GM12878 (cell line): Measurements from ENCODE around the gene UBXN7. TPM values are rescaled to one million over a fixed set of nuclear protein-coding genes. Genes with fewer than 3 reads are reported as not detected.

Experiments used
- ATAC-seq: fragments of 200-7000 bp; cut with Tn5 transposase; 3 replicates; pipeline ENCODE4 v1.9.1; 2020; ENCODE audit warnings: mild to moderate bottlenecking, moderate library complexity
- BruUV-seq: library from RNA; stranded (reverse); fragments of 400-500 nt; replicated peaks from 2 replicates; lab custom pipeline; 2021; lab: Mats Ljungman, UMichigan
- CTCF ChIA-PET: fragments of 300-600 bp; sonication (Branson Sonifier 250); formaldehyde crosslinking; extraction: SDS; loops from one replicate; lab custom pipeline; 2021; ENCODE audit warnings: inconsistent platforms; lab: Yijun Ruan, JAX
- POLR2A ChIA-PET: fragments of 350-600 bp; formaldehyde crosslinking; extraction: SDS; loops from one replicate; lab custom pipeline; 2021; ENCODE audit warnings: inconsistent platforms; lab: Charles Lee
- RAD21 ChIA-PET: fragments of 300-600 bp; sonication (Branson Sonifier 250); formaldehyde crosslinking; loops from one replicate; lab custom pipeline; 2023; ENCODE audit warnings: antibody characterized with exemption; ENCODE audit not compliant: unreplicated experiment; lab: Charles Lee
- SMC1A ChIA-PET: fragments of 300-600 bp; sonication (Branson Sonifier 250); formaldehyde crosslinking; loops from one replicate; lab custom pipeline; 2023; ENCODE audit not compliant: unreplicated experiment, uncharacterized antibody; lab: Charles Lee
- DNase-seq: peaks from one replicate; pipeline ENCODE4 v3.0.0-alpha.2; 2011; ENCODE audit warnings: low read depth, low spot score
- FAIRE-seq: peaks from 3 replicates; lab custom pipeline; 2011; peaks lifted over from hg19 to GRCh38; lab: Jason Lieb, UNC
- H2AFZ ChIP-seq: 2 replicates; pipeline ENCODE4 v1.6.0; 2011; ENCODE audit warnings: low read depth, low read length, control low read depth; ENCODE audit not compliant: control insufficient read depth
- H3K27ac ChIP-seq: 2 replicates; pipeline ENCODE4 v1.5.1; 2011; ENCODE audit warnings: control low read depth; ENCODE audit not compliant: control insufficient read depth, insufficient read depth
- H3K27me3 ChIP-seq, 2 experiments: replicated peaks in 1 of 2; 2 replicates each; pipeline versions ENCODE4 v1.6.0 to v1.6.1; 2011; ENCODE audit warnings: low read length in 1 of 2; ENCODE audit not compliant: control insufficient read depth in 2 of 2, insufficient read depth in 2 of 2
- H3K36me3 ChIP-seq, 2 experiments: 2 replicates each; pipeline ENCODE4 v1.5.1; 2011; ENCODE audit warnings: low read length in 1 of 2; ENCODE audit not compliant: control insufficient read depth in 2 of 2, insufficient read depth in 2 of 2
- H3K4me1 ChIP-seq: 2 replicates; pipeline ENCODE4 v1.6.1; 2011; ENCODE audit warnings: mild to moderate bottlenecking, low read length, moderate library complexity, mixed read lengths; ENCODE audit not compliant: control insufficient read depth, insufficient read depth
- H3K4me2 ChIP-seq: 2 replicates; pipeline ENCODE4 v1.6.0; 2011; ENCODE audit warnings: control low read depth; ENCODE audit not compliant: control insufficient read depth, insufficient read depth
- H3K4me3 ChIP-seq: fragments of 200-600 bp; sonication (generic); 2 replicates; pipeline ENCODE4 v1.5.1; 2016
- H3K79me2 ChIP-seq: 2 replicates; pipeline ENCODE4 v1.6.0; 2011; ENCODE audit warnings: low read length; ENCODE audit not compliant: control insufficient read depth, insufficient read depth
- H3K9ac ChIP-seq: 2 replicates; pipeline ENCODE4 v1.8.0; 2011; ENCODE audit warnings: low read length, control low read depth, mixed read lengths; ENCODE audit not compliant: control insufficient read depth, insufficient read depth
- H3K9me3 ChIP-seq: replicated peaks from 3 replicates; pipeline ENCODE4 v1.5.1; 2011; ENCODE audit warnings: mild to moderate bottlenecking, low read length; ENCODE audit not compliant: control insufficient read depth, insufficient read depth
- H4K20me1 ChIP-seq: 2 replicates; pipeline ENCODE4 v1.6.0; 2011; ENCODE audit not compliant: control insufficient read depth, insufficient read depth
- CBX5 ChIP-seq: sonication (generic); IDR thresholded peaks from 2 replicates; pipeline ENCODE4 v1.6.1; 2016; ENCODE audit warnings: low read depth, moderate library complexity, mild to moderate bottlenecking, inconsistent platforms
- CREB1 ChIP-seq: IDR thresholded peaks from 2 replicates; pipeline ENCODE4 v1.6.1; 2012; ENCODE audit warnings: low read depth, mild to moderate bottlenecking, inconsistent platforms
- ETV6 ChIP-seq, 2 experiments: fragments of 450-650 bp in 1 of 2; IDR thresholded peaks in 1 of 2; conservative IDR thresholded peaks in 1 of 2; 2 replicates each; pipeline ENCODE4 v1.6.1; 2014; ENCODE audit warnings: antibody characterized with exemption in 1 of 2, borderline replicate concordance in 1 of 2, low read depth in 1 of 2, mild to moderate bottlenecking in 1 of 2, moderate library complexity in 1 of 2
- RFX5 ChIP-seq: IDR thresholded peaks from 2 replicates; pipeline ENCODE4 v1.6.1; 2011; ENCODE audit warnings: low read depth, low read length, improper control_type of control experiment
- WGBS: methylation state at CpG from one replicate; pipeline ENCODE4 v1.1.6; 2016; ENCODE audit warnings: low lambda C conversion rate; ENCODE audit not compliant: insufficient replicate concordance, insufficient coverage; ENCODE audit errors: missing lambda C conversion rate; 5-methylcytosine and 5-hydroxymethylcytosine counted together
- in situ Hi-C: fragments of 300-500 bp; cut with MboI; formaldehyde crosslinking; loops from 9 replicates; pipeline ENCODE4 v1.14.3; 2018; ENCODE audit warnings: mixed read lengths
- intact Hi-C: fragments of 100-400 bp; cut with micrococcal nuclease; formaldehyde crosslinking; loops from one replicate; pipeline ENCODE4 v1.14.2; 2022; ENCODE audit not compliant: unreplicated experiment
- polyA plus RNA-seq, 11 experiments: library from polyadenylated mRNA; depleted of rRNA in 4 of 11; unstranded in 6 of 11; stranded (reverse) in 5 of 11; fragments of >200 nt; fragmentation: Nextera tagmentation in 4 of 11; fragmentation: Illumina TruSeq in 1 of 11; extraction: Ambion mirVana in 4 of 11; extraction: Trizol in 1 of 11; gene quantifications; 1 replicate in 1 of 11; 2 replicates in 10 of 11; pipeline versions ENCODE4 v1.2.1 to v1.2.3, GENCODE V29; 2011 to 2016; ENCODE audit warnings: inconsistent platforms in 2 of 11, missing spikeins in 2 of 11, low read depth in 1 of 11
- total RNA-seq, 4 experiments: library from RNA; depleted of rRNA in 3 of 4; stranded (reverse); fragments of >200 nt in 3 of 4; fragmentation: Illumina TruSeq in 1 of 4; extraction: Trizol in 1 of 4; gene quantifications; 2 replicates each; pipeline versions ENCODE4 v1.2.1 to v1.2.3, GENCODE V29; 2013 to 2021
- TF ChIP-seq, protein P1 (sequence below), 3 experiments: IDR thresholded peaks in 2 of 3; conservative IDR thresholded peaks in 1 of 3; 2 replicates each; pipeline ENCODE4 v1.5.1; 2011; ENCODE audit warnings: low read depth in 3 of 3, low read length in 3 of 3, mild to moderate bottlenecking in 3 of 3, control low read depth in 2 of 3, moderate library complexity in 2 of 3, inconsistent platforms in 1 of 3, mixed read lengths in 1 of 3; ENCODE audit not compliant: control insufficient read depth in 2 of 3, insufficient read depth in 1 of 3; ENCODE audit errors: extremely low read depth in 1 of 3

UBXN7 gene
- total and polyA plus RNA-seq, 10 of the 15 experiments (the other 5 are each of a cell fraction or from before 2014, with no cell fraction given): 4.8 to 78.4 (median 24.9) TPM

DNA sequence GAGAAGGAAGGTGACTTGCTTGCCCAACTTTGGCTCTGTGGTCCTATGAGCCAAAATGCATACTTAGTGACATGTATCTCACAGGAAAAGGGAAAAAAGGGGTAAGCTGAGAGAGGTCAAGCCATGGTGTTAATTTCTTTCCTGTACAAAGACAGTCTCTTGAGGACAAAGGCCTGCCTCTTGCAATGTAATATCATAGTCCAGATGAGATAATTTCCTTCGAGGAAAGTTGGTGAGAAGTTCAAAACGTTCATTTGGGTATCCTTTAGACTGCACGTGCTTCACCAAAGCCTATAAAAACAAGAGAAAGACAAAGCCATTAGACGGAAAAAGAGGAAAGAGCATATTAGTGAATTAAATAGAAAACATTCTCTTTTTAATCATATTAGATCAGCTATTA is 75.7 kb downstream of the UBXN7 start (continued):
- no peak for TF ChIP-seq ETV6 (conservative IDR thresholded peaks at IDR 0.05 in 1 of 2, IDR thresholded peaks at IDR 0.05 in 1 of 2; ENCODE audit: borderline replicate concordance in 1 of 2, low read depth in 1 of 2)
- no peak for TF ChIP-seq CBX5
- TF ChIP-seq, protein P1, sequence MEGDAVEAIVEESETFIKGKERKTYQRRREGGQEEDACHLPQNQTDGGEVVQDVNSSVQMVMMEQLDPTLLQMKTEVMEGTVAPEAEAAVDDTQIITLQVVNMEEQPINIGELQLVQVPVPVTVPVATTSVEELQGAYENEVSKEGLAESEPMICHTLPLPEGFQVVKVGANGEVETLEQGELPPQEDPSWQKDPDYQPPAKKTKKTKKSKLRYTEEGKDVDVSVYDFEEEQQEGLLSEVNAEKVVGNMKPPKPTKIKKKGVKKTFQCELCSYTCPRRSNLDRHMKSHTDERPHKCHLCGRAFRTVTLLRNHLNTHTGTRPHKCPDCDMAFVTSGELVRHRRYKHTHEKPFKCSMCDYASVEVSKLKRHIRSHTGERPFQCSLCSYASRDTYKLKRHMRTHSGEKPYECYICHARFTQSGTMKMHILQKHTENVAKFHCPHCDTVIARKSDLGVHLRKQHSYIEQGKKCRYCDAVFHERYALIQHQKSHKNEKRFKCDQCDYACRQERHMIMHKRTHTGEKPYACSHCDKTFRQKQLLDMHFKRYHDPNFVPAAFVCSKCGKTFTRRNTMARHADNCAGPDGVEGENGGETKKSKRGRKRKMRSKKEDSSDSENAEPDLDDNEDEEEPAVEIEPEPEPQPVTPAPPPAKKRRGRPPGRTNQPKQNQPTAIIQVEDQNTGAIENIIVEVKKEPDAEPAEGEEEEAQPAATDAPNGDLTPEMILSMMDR (IDR thresholded peaks at IDR 0.05 in 2 of 3, conservative IDR thresholded peaks at IDR 0.05 in 1 of 3; ENCODE audit: control insufficient read depth in 2 of 3, extremely low read depth in 1 of 3, insufficient read depth in 1 of 3, low read depth in 3 of 3, low read length in 3 of 3): no peak
- TF ChIP-seq CREB1: no peak
- TF ChIP-seq, all 136 proteins: peak for 0

DNA sequence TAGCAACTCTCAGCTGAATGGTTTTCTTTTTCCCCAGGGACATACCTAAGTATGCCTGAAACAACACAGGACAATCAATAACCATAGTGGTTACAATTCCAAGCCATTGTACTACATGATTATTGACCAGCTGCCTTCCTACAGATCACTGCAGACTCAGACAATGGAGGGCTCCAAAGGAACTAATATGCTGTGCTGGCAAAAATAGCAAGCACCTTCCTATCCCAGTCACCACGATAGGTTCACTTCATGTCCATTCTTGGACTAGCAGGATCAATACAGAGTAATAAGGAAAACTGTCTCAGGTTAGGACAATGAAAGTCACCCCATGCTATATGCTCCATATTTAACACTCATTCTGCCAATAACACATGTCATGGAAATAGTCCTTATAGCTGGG is 76.6 kb downstream of the UBXN7 start:
- H3K4me2 ChIP-seq: no peak overlapping the region
- WGBS: 100% methylated on average over 1 of the region's 1 CpG
- POLR2A ChIA-PET: no interaction called here
- intact Hi-C loops (no loop called here), in situ Hi-C loops (no loop called here)
- H3K9me3 ChIP-seq: no peaks in the 10 kb centered on the region
- DNase-seq (no peak), ATAC-seq (no peak), FAIRE-seq (no peak)
- RAD21 ChIA-PET: interaction anchor here (0.8 kb wide), 1 partner anchor 81 kb away, joined by 3 read pairs; no protein-coding TSS in a partner anchor
- SMC1A ChIA-PET: no interaction called here
- peaks cover 5 to 22% of the 10 kb centered on the region in 2 experiments for H3K36me3 ChIP-seq
- no peak overlapping the region for H3K27ac ChIP-seq
- no peaks in the 10 kb centered on the region for H3K4me1 ChIP-seq
- CTCF ChIA-PET: interaction anchor here (1.4 kb wide), 1 partner anchor 11 kb away, joined by 3 read pairs; no protein-coding TSS in a partner anchor
- no TSS peak for BruUV-seq
- no peaks in the 10 kb centered on the region for H3K27me3 ChIP-seq
- no peak overlapping the region for H3K4me3 ChIP-seq
- no peaks in the 10 kb centered on the region for H3K79me2 ChIP-seq
- H2AFZ ChIP-seq: no peak overlapping the region
- no peak for TF ChIP-seq RFX5
- no peaks in the 10 kb centered on the region for H4K20me1 ChIP-seq
- no peak overlapping the region for H3K9ac ChIP-seq
